Adrenal gland (tissue), 12 donors: ENCODE data around the gene SIGLEC12. TPM values are rescaled to one million over a fixed set of nuclear protein-coding genes. Genes with fewer than 3 reads are reported as not detected.

ENCODE experiments used
- DNase-seq, 7 donors: peaks; one replicate each; pipeline ENCODE4 v3.0.0-alpha.2; 2019 to 2020
- H3K27ac ChIP-seq, 5 donors: fragments of 200-600 bp; sonication (generic) in 4 of 5; 1 replicate in 3 of 5; 2 replicates in 2 of 5; pipeline versions ENCODE4 v1.5.1 to v1.8.0; 2016 to 2020; ENCODE audit warnings: mild to moderate bottlenecking in 1 of 5
- H3K27me3 ChIP-seq: fragments of 200-600 bp; 2 replicates; pipeline ENCODE4 v1.8.0; 2021
- H3K36me3 ChIP-seq, 2 donors: fragments of 200-600 bp; replicated peaks in 1 of 2; 1 replicate in 1 of 2; 2 replicates in 1 of 2; pipeline versions ENCODE4 v1.5.1 to v1.8.0; 2018 to 2022
- H3K4me1 ChIP-seq, 2 donors: fragments of 200-600 bp; replicated peaks in 1 of 2; 1 replicate in 1 of 2; 2 replicates in 1 of 2; pipeline versions ENCODE4 v1.5.1 to v1.8.0; 2018 to 2021
- H3K4me3 ChIP-seq, 4 donors: fragments of 200-600 bp; sonication (generic) in 3 of 4; one replicate each; pipeline ENCODE4 v1.5.1; 2016 to 2018
- H3K9me3 ChIP-seq, 3 donors: fragments of 200-600 bp; sonication (generic) in 1 of 3; replicated peaks in 1 of 3; 1 replicate in 2 of 3; 2 replicates in 1 of 3; pipeline versions ENCODE4 v1.5.1 to v1.8.0; 2016 to 2021
- CTCF ChIP-seq, 6 experiments: fragments of 450-650 bp in 4 of 6; fragments of 200-600 bp in 2 of 6; sonication (generic) in 1 of 6; IDR thresholded peaks; 1 replicate in 5 of 6; 2 replicates in 1 of 6; pipeline versions ENCODE4 v1.5.1 to v1.8.0; 2016 to 2021; ENCODE audit warnings: antibody characterized with exemption in 6 of 6, mild to moderate bottlenecking in 2 of 6, moderate library complexity in 1 of 6
- POLR2A ChIP-seq, 2 donors: fragments of 450-650 bp; IDR thresholded peaks; one replicate each; pipeline ENCODE4 v1.6.1; 2017; ENCODE audit warnings: antibody characterized with exemption in 2 of 2, mild to moderate bottlenecking in 2 of 2, moderate library complexity in 1 of 2
- WGBS, 4 donors: extraction: QIAGEN DNeasy Blood & Tissue Kit in 2 of 4; methylation state at CpG; one replicate each; pipeline versions ENCODE4 v1.1.5 to v1.1.7; 2013 to 2017; 5-methylcytosine and 5-hydroxymethylcytosine counted together
- intact Hi-C, 2 donors: fragments of 100-400 bp; cut with DNase I; formaldehyde crosslinking; loops; one replicate each; pipeline versions ENCODE4 v1.14.1 to v1.15.0; 2022 to 2023
- polyA plus RNA-seq, 3 donors: library from polyadenylated mRNA; stranded (reverse); fragments of 200-250 nt in 2 of 3; fragments of 350-450 nt in 1 of 3; fragmentation: Illumina TruSeq in 1 of 3; extraction: RNeasy Lipid Tissue Mini Kit (QIAGEN cat#74804) in 1 of 3; gene quantifications; one replicate each; pipeline ENCODE4 v1.2.3, GENCODE V29; 2013 to 2014
- total RNA-seq, 9 donors: library from RNA; depleted of rRNA in 4 of 9; stranded (reverse); fragments of >200 nt in 4 of 9; fragments of 120-200 nt in 1 of 9; fragmentation: NEBNext Ultra II Directional in 1 of 9; extraction: Animal tissue kit (Norgen Biotek cat#: 25700) in 1 of 9; gene quantifications; one replicate each; pipeline versions ENCODE4 v1.1.0 to v1.2.4, GENCODE V29; 2013 to 2023
- donor health status: healthy with polysubstance abuse.
- donor health status: Bipolar disorder and iron deficiency.
- donor health status: DM: yes; HTN: yes; CAD: no.
- donor health status: DM: no; HTN: no; CAD: no.
- donor health status: DM: no; HTN: no; CAD: no.
- donor health status: DM: yes; HTN: yes; CAD: no.

SIGLEC12 gene
- total and polyA plus RNA-seq, 12 donors: 0.30 to 3.1 (median 0.82) TPM; not detected in 2

GRCh38 chr19:51489113-51489512 is 12.5 kb downstream of the SIGLEC12 start:
- peaks cover 3% of the 10 kb centered on the region for H3K27me3 ChIP-seq

GRCh38 chr19:51488491-51488890 is 13.1 kb downstream of the SIGLEC12 start:
- WGBS, 4 donors: 64 to 74% (median 68%) methylated on average over 3 of the region's 3 CpGs
- TF ChIP-seq CTCF (IDR thresholded peaks at IDR 0.05): no peak
- TF ChIP-seq POLR2A (IDR thresholded peaks at IDR 0.05): no peak
- Histone ChIP-seq H3K9me3 (no peaks in the 10 kb centered on the region), H3K4me1 (no peaks in the 10 kb centered on the region), H3K36me3 (no peaks in the 10 kb centered on the region), H3K27ac (no peak overlapping the region), H3K4me3 (no peak overlapping the region), H3K27me3 (peaks cover 3% of the 10 kb centered on the region)
- intact Hi-C loops: no loop called here
- DNase-seq: no peak

More at GRCh38 chr19:51489113-51489512, 12.5 kb downstream of the SIGLEC12 start:
- Histone ChIP-seq H3K27ac (no peak overlapping the region), H3K4me1 (no peaks in the 10 kb centered on the region), H3K9me3 (no peaks in the 10 kb centered on the region), H3K36me3 (no peaks in the 10 kb centered on the region), H3K4me3 (no peak overlapping the region)
- 47 to 58% (median 51%) methylated on average over 2 of the region's 2 CpGs for WGBS, 4 donors
- no peak for DNase-seq
- intact Hi-C loops: no loop called here
- no peak for TF ChIP-seq CTCF (IDR thresholded peaks at IDR 0.05)
- TF ChIP-seq POLR2A (IDR thresholded peaks at IDR 0.05): no peak

- H3K4me1 ChIP-seq: no peaks in the 10 kb centered on the region
- WGBS, 4 donors: 58 to 79% (median 74%) methylated on average over 3 to 5 of the region's 5 CpGs
- peaks cover 3% of the 10 kb centered on the region for H3K27me3 ChIP-seq
Observed at GRCh38 chr19:51485960-51486660, 15.5 kb downstream of the SIGLEC12 start.

GRCh38 chr19:51480590-51480989 is 21.0 kb downstream of the SIGLEC12 start:
- H3K27ac ChIP-seq: no peak overlapping the region
- TF ChIP-seq POLR2A (IDR thresholded peaks at IDR 0.05): no peak
- no peak for TF ChIP-seq CTCF (IDR thresholded peaks at IDR 0.05)
- H3K27me3 ChIP-seq: peaks cover 13% of the 10 kb centered on the region
- intact Hi-C loops: no loop called here
- 28 to 39% (median 34%) methylated on average over 8 of the region's 8 CpGs for WGBS, 4 donors
- no peaks in the 10 kb centered on the region for H3K4me1 ChIP-seq
- no peaks in the 10 kb centered on the region for H3K9me3 ChIP-seq
- DNase-seq: peak in 1 of 7 donors; percentile 17
- no peak overlapping the region for H3K4me3 ChIP-seq
- no peaks in the 10 kb centered on the region for H3K36me3 ChIP-seq

More at GRCh38 chr19:51485960-51486660, 15.5 kb downstream of the SIGLEC12 start:
- H3K36me3 ChIP-seq: no peaks in the 10 kb centered on the region
- no peak overlapping the region for H3K4me3 ChIP-seq
- no peak for DNase-seq
- intact Hi-C loops: no loop called here
- H3K27ac ChIP-seq: no peak overlapping the region
- TF ChIP-seq POLR2A (IDR thresholded peaks at IDR 0.05) (no peak), CTCF (IDR thresholded peaks at IDR 0.05) (no peak)
- H3K9me3 ChIP-seq: no peaks in the 10 kb centered on the region
